HEK293 (cell line): ENCODE results near the gene ALKBH2.

ENCODE experiments used
- CTCF ChIA-PET: fragments of 350-600 bp; formaldehyde crosslinking; extraction: SDS; loops from one replicate; lab custom pipeline; 2021; ENCODE audit warnings: antibody characterized with exemption; lab: Yijun Ruan, JAX
- POLR2A ChIA-PET: fragments of 300-600 bp; formaldehyde crosslinking; extraction: SDS; loops from one replicate; lab custom pipeline; 2020; ENCODE audit warnings: antibody characterized with exemption, inconsistent platforms; lab: Yijun Ruan, JAX
- H3K27ac ChIP-seq: fragments of 200-500 bp; sonication (Bioruptor generic); 2 replicates; pipeline ENCODE4 v1.5.1; 2014; ENCODE audit warnings: low read depth, low read length, control low read depth, inconsistent platforms; ENCODE audit errors: extremely low read depth
- H3K36me3 ChIP-seq, 2 experiments: fragments of 200-500 bp in 1 of 2; sonication (Bioruptor generic) in 1 of 2; 1 replicate in 1 of 2; 2 replicates in 1 of 2; pipeline ENCODE4 v1.5.1; 2014 to 2017; ENCODE audit warnings: inconsistent platforms in 2 of 2, low read length in 2 of 2; ENCODE audit not compliant: control insufficient read depth in 2 of 2, insufficient read depth in 1 of 2
- H3K4me1 ChIP-seq: fragments of 200-500 bp; sonication (Bioruptor generic); 2 replicates; pipeline ENCODE4 v1.5.1; 2014; ENCODE audit warnings: mild to moderate bottlenecking, low read length, inconsistent platforms; ENCODE audit not compliant: control insufficient read depth, insufficient read depth
- H3K4me3 ChIP-seq: 2 replicates; pipeline ENCODE4 v1.5.1; 2011; ENCODE audit warnings: low read depth, mild to moderate bottlenecking, control low read depth, low read length, moderate library complexity
- H3K9me3 ChIP-seq: fragments of 200-500 bp; sonication (Bioruptor generic); 2 replicates; pipeline ENCODE4 v1.5.1; 2014; ENCODE audit warnings: low read depth, low read length, inconsistent platforms; ENCODE audit not compliant: control insufficient read depth, insufficient read depth
- BCL6B ChIP-seq: fragments of 450-650 bp; formaldehyde crosslinking; IDR thresholded peaks from 2 replicates; pipeline ENCODE4 v1.5.1; 2017; ENCODE audit warnings: missing biosample characterization, missing genetic modification characterization
- CTCF ChIP-seq: fragments of 450-650 bp; formaldehyde crosslinking; IDR thresholded peaks from 2 replicates; pipeline ENCODE4 v1.5.1; 2016; ENCODE audit warnings: missing biosample characterization, missing genetic modification characterization
- ELK4 ChIP-seq: IDR thresholded peaks from 2 replicates; pipeline ENCODE4 v1.6.1; 2011; ENCODE audit warnings: mild to moderate bottlenecking, low read depth, low read length, borderline replicate concordance
- FEZF1 ChIP-seq: fragments of 450-650 bp; formaldehyde crosslinking; IDR thresholded peaks from 2 replicates; pipeline ENCODE4 v1.5.1; 2016; ENCODE audit warnings: missing biosample characterization, missing genetic modification characterization
- PRDM1 ChIP-seq: fragments of 450-650 bp; formaldehyde crosslinking; IDR thresholded peaks from 2 replicates; pipeline ENCODE4; 2016; ENCODE audit warnings: missing biosample characterization, missing genetic modification characterization
- SCRT1 ChIP-seq: fragments of 450-650 bp; formaldehyde crosslinking; IDR thresholded peaks from 2 replicates; pipeline ENCODE4 v1.5.1; 2016; ENCODE audit warnings: missing biosample characterization, missing genetic modification characterization, borderline replicate concordance
- SCRT2 ChIP-seq: fragments of 450-650 bp; formaldehyde crosslinking; IDR thresholded peaks from 2 replicates; pipeline ENCODE4 v1.5.1; 2016; ENCODE audit warnings: missing biosample characterization, missing genetic modification characterization
- SP2 ChIP-seq: fragments of 450-650 bp; formaldehyde crosslinking; IDR thresholded peaks from 2 replicates; pipeline ENCODE4 v1.5.1; 2016; ENCODE audit warnings: missing biosample characterization, missing genetic modification characterization
- WT1 ChIP-seq: fragments of 450-650 bp; formaldehyde crosslinking; IDR thresholded peaks from 2 replicates; pipeline ENCODE4 v1.5.1; 2016; ENCODE audit warnings: missing biosample characterization, missing genetic modification characterization
- ZBTB11 ChIP-seq: fragments of 450-650 bp; formaldehyde crosslinking; conservative IDR thresholded peaks from 2 replicates; pipeline ENCODE4 v1.5.1; 2016; ENCODE audit warnings: low read depth, missing biosample characterization, missing genetic modification characterization
- ZBTB44 ChIP-seq: fragments of 450-650 bp; IDR thresholded peaks from 2 replicates; pipeline ENCODE4 v1.5.1; 2018; ENCODE audit warnings: missing biosample characterization, mild to moderate bottlenecking, missing genetic modification characterization
- ZFP69B ChIP-seq: fragments of 450-650 bp; formaldehyde crosslinking; IDR thresholded peaks from 2 replicates; pipeline ENCODE4 v1.5.1; 2016; ENCODE audit warnings: missing biosample characterization, missing genetic modification characterization
- ZNF133 ChIP-seq: fragments of 450-650 bp; formaldehyde crosslinking; IDR thresholded peaks from 2 replicates; pipeline ENCODE4 v1.5.1; 2016; ENCODE audit warnings: missing biosample characterization, missing genetic modification characterization
- ZNF19 ChIP-seq: fragments of 450-650 bp; formaldehyde crosslinking; IDR thresholded peaks from 2 replicates; pipeline ENCODE4; 2016; ENCODE audit warnings: missing biosample characterization, missing genetic modification characterization, low read depth
- ZNF202 ChIP-seq: fragments of 450-650 bp; formaldehyde crosslinking; IDR thresholded peaks from 2 replicates; pipeline ENCODE4 v1.5.1; 2016; ENCODE audit warnings: missing biosample characterization, missing genetic modification characterization, borderline replicate concordance
- ZNF366 ChIP-seq: fragments of 450-650 bp; formaldehyde crosslinking; conservative IDR thresholded peaks from 2 replicates; pipeline ENCODE4 v1.5.1; 2016; ENCODE audit warnings: missing biosample characterization, missing genetic modification characterization
- ZNF596 ChIP-seq: fragments of 450-650 bp; IDR thresholded peaks from 2 replicates; pipeline ENCODE4 v1.5.0; 2018; ENCODE audit warnings: missing biosample characterization, mild to moderate bottlenecking, missing genetic modification characterization, moderate library complexity
- ZNF610 ChIP-seq: fragments of 450-650 bp; formaldehyde crosslinking; IDR thresholded peaks from 2 replicates; pipeline ENCODE4 v1.5.1; 2016; ENCODE audit warnings: missing biosample characterization, missing genetic modification characterization, borderline replicate concordance
- ZNF692 ChIP-seq: fragments of 450-650 bp; formaldehyde crosslinking; IDR thresholded peaks from 2 replicates; pipeline ENCODE4 v1.5.1; 2016; ENCODE audit warnings: missing biosample characterization, missing genetic modification characterization
- ZNF776 ChIP-seq: fragments of 450-650 bp; formaldehyde crosslinking; IDR thresholded peaks from 2 replicates; pipeline ENCODE4 v1.5.0; 2017; ENCODE audit warnings: missing biosample characterization, missing genetic modification characterization, borderline replicate concordance

ALKBH2 gene

GRCh38 chr12:109053382-109054123 lies 39.7 kb downstream of the ALKBH2 start:
- ChIA-PET CTCF (no interaction called here), POLR2A (no interaction called here)
- Histone ChIP-seq H3K27ac (no peak overlapping the region; the same call in 1 of the 2 replicates), H3K4me1 (peaks cover 3% of the 10 kb centered on the region; the same call in 1 of the 2 replicates), H3K9me3 (no peaks in the 10 kb centered on the region), H3K36me3 (peaks cover 15 to 31% of the 10 kb centered on the region in 2 experiments), H3K4me3 (peak overlapping the region; percentile 97)
- TF ChIP-seq SCRT2 (tag by site-specific recombination) (peak; percentile 98), SCRT1 (peak; percentile 85), ZNF692 (peak; percentile 45), BCL6B (tag by site-specific recombination) (no peak), PRDM1 (tag by site-specific recombination) (peak; percentile 54), ZNF596 (no peak), ZNF776 (tag by site-specific recombination) (no peak), ZNF133 (no peak)

- Histone ChIP-seq H3K27ac (peak within 1 kb of the TSS; percentile 32; the same call in 1 of the 2 replicates), H3K9me3 (no peaks in the 10 kb centered on the region), H3K4me1 (peaks cover 3% of the 10 kb centered on the region; the same call in 1 of the 2 replicates), H3K36me3 (peaks cover 7 to 22% of the 10 kb centered on the region in 2 experiments), H3K4me3 (peak within 1 kb of the TSS; percentile 97)
- ChIA-PET POLR2A (interaction anchor here (0.9 to 1.4 kb wide), 2 partner anchors 17 to 97 kb away, joined by 3 read pairs; no protein-coding TSS in a partner anchor), CTCF (interaction anchor here (0.7 to 1.2 kb wide), 3 partner anchors 9 to 334 kb away, joined by 3 to 5 read pairs (median 3); no protein-coding TSS in a partner anchor)
- no peak for TF ChIP-seq ZNF19 (tag by site-specific recombination)
- peak; percentile 65; the same call in 1 of the 2 replicates for TF ChIP-seq ZBTB44
- peak; percentile 100 for TF ChIP-seq ZBTB11 (tag by site-specific recombination)
- no peak; the same call in 1 of the 2 replicates for TF ChIP-seq WT1 (tag by site-specific recombination)
- TF ChIP-seq ZNF366 (tag by site-specific recombination), result peak; percentile 55
- TF ChIP-seq CTCF (tag by site-specific recombination), result 0 out of 2 replicates have a peak, but pooled peaks have one; percentile 28
- TF ChIP-seq SP2 (tag by site-specific recombination), result peak; percentile 85
- no peak for TF ChIP-seq ELK4
- 0 out of 2 replicates have a peak, but pooled peaks have one; percentile 38 for TF ChIP-seq FEZF1 (tag by site-specific recombination)
- no peak for TF ChIP-seq ZNF202 (tag by site-specific recombination)
- peak; percentile 90 for TF ChIP-seq ZFP69B (tag by site-specific recombination)
- TF ChIP-seq ZNF610 (tag by site-specific recombination), result peak; percentile 75; the same call in 1 of the 2 replicates
Observed at GRCh38 chr12:109052414-109053323, 40.6 kb downstream of the ALKBH2 start, which contains the start of gene USP30. Gene USP30 (plus strand): TSS chr12:109052576. CDS start chr12:109052679, 103 bp downstream.
